CD4-positive, alpha-beta T cell treated with Interleukin-12 subunit alpha and Interleukin-12 subunit beta, for 1 hour (primary cell): ENCODE data around the gene CLEC16A.
"Not testable (repeated sequence)": the region's sequence is repeated elsewhere in the genome, so short reads cannot be mapped to it uniquely, and the experiment has no call there.

Experiments used
- DNase-seq: peaks from one replicate; pipeline ENCODE4 v3.0.0-alpha.2; 2020

Gene CLEC16A

GRCh38 chr16:10923650-10924214 lies 20.6 kb upstream of the CLEC16A start:
- DNase-seq: no peak

GRCh38 chr16:10925285-10925684 lies 19.1 kb upstream of the CLEC16A start:
- not testable (repeated sequence) for DNase-seq

GRCh38 chr16:10926094-10926493 lies 18.3 kb upstream of the CLEC16A start:
- DNase-seq: no peak

GRCh38 chr16:10926867-10927266 lies 17.5 kb upstream of the CLEC16A start:
- no peak for DNase-seq

GRCh38 chr16:10927497-10928112 lies 16.8 kb upstream of the CLEC16A start:
- DNase-seq: no peak

GRCh38 chr16:10929097-10929496 lies 15.3 kb upstream of the CLEC16A start:
- DNase-seq: not testable (repeated sequence)

- no peak for DNase-seq
Measured at GRCh38 chr16:10929853-10930754, 14.3 kb upstream of the CLEC16A start.

GRCh38 chr16:10930755-10931093 lies 13.6 kb upstream of the CLEC16A start:
- no peak for DNase-seq

GRCh38 chr16:10931134-10931533 lies 13.2 kb upstream of the CLEC16A start:
- DNase-seq: no peak

GRCh38 chr16:10931977-10932632 lies 12.3 kb upstream of the CLEC16A start:
- no peak for DNase-seq

GRCh38 chr16:10932959-10933710 lies 11.2 kb upstream of the CLEC16A start:
- no peak for DNase-seq

- no peak for DNase-seq
Measured at GRCh38 chr16:10933865-10934264, 10.5 kb upstream of the CLEC16A start.

- DNase-seq: no peak
Measured at GRCh38 chr16:10934325-10935107, 9.8 kb upstream of the CLEC16A start.

- no peak for DNase-seq
Measured at GRCh38 chr16:10935226-10935915, 9.0 kb upstream of the CLEC16A start.

GRCh38 chr16:10936272-10936984 lies 7.9 kb upstream of the CLEC16A start:
- no peak for DNase-seq

- peak; percentile 11 for DNase-seq
Measured at GRCh38 chr16:10937068-10937859, 7.1 kb upstream of the CLEC16A start.

GRCh38 chr16:10938321-10938720 lies 6.0 kb upstream of the CLEC16A start:
- DNase-seq: peak; percentile 5

GRCh38 chr16:10938796-10939648 lies 5.3 kb upstream of the CLEC16A start:
- no peak for DNase-seq
